SKM-1 treated with dmso at 0.1 percent for 144 hours (cell line): ENCODE measurements around the gene BAIAP2L1.
"Not testable (repeated sequence)": the region's sequence is repeated elsewhere in the genome, so short reads cannot be mapped to it uniquely, and the experiment has no call there.

Source experiments
- DNase-seq: peaks from one replicate; lab custom pipeline; 2025; ENCODE audit not compliant: unreplicated experiment; lab: John Stamatoyannopoulos, UW

Gene BAIAP2L1

DNA sequence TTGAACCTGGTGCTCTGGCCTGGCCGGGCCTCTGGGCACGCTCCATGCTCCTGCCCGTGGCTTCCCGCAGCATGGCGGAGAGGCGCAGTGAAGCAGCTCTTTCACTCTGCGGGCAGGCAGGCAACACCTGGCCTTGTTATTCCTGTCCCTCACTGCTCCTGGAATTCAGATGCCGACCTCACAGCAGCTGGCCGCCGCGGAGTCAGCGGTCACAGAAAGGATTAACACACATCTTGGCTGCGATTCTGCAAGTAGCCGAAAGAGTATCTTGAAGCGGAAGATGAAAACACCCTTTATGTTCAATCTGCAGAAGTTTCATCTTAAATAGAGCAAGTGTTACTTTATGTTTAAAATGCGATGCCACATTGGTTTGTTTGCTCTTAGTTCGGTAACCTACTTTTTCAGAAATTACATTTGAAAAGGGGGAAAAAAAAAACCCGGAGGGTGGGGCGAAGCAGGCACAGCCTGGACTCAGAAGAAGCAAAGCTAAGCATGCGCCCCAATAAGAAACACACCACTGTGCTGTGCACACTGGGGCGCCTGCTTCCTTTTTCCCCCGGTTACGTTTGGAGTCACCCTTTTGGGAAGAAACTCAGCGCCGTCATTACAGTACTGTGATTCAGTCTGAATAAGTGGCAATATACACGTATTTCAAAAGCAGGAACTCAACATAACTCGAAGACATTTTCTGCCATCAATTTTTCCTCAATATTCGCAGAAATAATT is 77.1 kb downstream of the BAIAP2L1 start:
- no peak for DNase-seq

DNA sequence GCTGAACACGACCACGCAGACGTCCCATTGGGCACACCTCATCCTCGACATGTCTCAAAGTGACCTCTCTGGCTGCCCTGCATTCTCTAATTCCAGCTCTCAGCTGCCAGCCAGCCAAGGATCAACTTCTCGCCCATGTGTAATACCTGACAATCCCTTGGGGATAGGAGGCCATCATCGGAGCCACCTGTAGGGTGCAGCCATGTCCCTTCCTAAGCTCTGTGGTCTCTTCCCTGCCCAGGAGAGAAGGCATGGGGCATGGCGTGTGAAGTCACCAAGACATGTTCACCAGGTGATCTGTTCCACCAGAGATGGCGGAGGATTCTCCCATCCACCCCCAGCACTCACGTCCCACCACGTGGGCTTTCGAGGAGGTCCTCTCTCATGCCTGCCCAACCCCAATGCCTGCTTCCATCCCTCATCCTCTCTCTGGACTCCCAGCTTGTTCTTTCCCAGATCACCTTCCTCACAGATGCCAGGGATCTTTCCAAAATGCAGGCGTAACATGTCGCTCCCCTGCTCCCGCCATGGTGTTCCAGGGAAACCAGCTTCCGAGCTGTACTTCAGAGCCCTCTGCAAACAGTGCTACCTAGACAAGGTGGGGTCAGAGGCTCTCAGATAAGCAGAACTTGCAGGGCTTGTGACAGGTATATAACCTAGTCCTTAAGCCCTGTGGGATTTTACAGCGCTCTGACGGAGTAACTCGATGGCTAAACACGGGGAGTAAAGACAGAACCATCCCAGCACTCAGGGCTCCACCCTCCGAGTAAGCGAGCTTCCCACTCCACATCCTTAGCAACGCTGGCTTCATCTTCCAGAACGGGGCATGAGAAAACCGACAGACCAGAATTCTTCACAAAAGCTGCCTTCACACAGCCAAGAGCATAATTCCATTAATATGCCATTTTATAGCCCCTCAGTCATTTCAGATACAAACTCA is 78.3 kb downstream of the BAIAP2L1 start:
- DNase-seq: no peak

DNA sequence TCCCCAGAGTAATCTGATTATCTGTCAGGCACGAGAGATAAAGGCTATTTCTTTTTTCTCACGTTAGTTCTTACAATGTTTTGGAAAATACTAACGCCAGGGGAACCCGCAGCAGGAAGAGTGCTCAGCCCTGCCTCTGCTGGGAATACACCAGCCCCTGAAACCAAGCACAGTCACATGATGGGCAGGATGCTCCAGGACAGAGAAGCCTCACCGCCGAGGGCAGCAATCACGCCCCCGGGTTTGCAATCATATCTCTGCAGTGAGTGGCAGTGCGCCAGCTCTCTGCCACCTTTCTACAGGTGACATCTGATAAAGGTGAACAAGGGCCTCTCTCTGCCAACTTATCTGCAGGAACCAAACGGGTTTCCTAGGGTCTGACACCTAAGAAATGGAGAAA is 79.6 kb downstream of the BAIAP2L1 start:
- no peak for DNase-seq

DNA sequence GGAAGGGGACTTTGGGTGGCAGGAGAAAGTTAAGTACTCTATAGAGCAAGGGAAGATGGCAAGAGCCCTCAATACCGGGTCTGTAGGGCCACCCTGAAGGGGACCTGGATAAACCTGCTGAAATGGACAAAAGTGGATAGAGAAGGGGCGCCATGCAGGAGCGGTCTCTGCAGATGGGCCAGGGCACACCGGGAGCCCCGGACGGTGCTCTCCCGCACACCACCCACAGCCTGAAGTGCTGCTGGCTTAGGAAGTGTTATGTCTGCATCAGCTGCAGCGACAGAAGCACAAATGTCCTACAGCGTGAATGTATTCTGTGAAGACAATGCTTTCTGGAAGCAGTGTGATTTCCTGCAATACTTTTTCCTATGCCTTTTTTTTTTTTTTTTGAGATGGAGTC is 81.7 kb downstream of the BAIAP2L1 start:
- DNase-seq: no peak

DNA sequence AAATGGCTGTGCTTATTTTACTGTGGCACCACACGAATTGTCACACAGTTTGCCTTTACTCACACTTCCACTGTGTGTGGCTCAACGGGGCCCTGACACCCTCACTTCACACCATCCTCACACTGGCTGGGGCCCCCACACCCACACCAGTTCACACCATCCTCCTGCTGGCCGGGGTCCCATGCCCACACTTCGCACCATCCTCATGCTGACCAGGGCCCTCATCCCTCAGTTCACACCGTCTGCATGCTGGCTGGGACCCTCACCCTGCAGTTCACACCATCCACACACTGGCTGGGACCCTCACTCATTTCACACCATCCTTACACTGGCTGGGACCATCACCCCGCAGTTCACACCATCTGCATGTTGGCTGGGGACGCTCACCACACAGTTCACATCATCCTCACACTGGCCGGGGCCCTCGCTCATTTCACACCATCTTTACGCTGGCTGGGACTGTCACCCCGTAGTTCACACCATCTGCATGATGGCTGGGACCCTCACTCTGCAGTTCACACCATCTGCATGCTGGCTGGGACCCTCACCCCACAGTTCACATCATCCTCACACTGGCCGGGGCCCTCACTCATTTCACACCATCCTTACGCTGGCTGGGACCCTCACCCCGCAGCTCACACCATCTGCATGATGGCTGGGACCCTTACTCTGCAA is 83.4 kb downstream of the BAIAP2L1 start:
- no peak for DNase-seq

DNA sequence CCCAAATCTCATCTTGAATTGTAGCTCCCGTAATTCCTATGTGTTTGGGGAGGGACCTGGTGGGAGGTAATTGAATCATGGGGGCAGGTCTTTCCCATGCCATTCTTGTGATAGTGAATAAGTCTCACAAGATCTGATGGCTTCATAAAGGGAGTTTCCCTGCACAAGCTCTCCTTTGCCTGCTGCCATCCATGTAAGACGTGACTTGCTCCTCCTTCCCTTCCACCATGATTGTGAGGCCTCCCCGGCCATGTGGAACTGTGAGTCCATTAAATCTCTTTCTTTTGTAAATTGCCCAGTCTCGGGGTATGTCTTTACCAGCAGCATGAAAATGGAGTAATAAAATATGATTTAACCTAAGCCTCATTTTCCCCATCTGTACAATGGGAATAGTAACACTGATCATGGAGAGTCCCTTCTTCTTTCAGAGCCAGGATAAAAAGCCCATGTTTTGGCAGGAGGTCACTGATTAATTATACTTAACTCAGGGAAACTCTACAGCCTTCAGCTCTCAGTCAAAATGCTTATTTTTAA is 84.8 kb downstream of the BAIAP2L1 start:
- not testable (repeated sequence) for DNase-seq

DNA sequence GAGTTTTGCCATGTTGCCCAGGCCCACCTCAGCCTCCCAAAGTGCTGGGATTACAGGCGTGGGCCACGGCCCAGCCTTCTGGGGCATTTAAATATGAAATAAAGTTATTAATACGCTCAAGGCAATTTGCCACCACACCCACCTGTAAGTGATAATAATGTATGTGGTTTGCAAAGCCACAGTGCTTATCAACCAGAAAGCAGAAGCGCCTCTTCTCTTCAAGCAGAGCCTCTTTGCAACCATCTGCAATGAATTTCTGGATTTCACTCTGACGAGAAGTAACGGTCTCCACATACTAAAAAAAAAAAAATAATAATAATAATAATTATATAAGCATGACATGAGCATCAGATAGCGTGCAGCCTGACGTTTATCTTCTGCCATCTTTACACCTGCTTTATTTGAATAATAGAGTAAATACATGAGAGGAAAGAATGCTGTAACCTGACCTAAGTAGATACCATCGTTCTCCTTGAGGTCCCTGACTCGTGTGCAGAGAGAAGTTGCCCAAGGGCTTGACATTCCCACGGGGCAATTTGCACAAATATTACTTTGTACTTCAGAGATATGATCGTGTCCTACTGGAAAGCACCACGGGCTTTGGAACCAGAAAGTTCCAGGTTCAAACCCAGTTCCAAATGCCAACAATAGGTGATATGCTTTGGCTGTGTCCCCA is 85.4 kb downstream of the BAIAP2L1 start:
- DNase-seq: no peak

DNA sequence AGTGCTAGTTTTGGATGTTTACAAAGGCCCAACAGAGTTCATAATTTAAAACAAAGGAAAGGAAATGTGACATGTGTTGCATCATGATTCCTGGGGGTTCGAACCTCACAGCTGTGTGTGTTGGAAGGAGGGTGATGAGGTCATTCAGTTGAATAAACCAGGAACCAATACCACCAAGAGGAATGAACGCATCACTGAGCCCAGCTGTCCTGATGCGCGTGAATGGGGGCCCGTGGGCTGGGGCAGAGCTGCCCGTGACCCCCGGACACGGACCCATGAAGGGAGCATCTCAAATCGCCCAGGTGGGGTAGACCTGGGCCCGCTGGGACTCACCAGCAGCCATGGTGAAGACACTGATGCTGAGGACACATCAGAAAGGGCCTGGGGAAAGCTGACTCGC is 86.4 kb downstream of the BAIAP2L1 start:
- DNase-seq: no peak

DNA sequence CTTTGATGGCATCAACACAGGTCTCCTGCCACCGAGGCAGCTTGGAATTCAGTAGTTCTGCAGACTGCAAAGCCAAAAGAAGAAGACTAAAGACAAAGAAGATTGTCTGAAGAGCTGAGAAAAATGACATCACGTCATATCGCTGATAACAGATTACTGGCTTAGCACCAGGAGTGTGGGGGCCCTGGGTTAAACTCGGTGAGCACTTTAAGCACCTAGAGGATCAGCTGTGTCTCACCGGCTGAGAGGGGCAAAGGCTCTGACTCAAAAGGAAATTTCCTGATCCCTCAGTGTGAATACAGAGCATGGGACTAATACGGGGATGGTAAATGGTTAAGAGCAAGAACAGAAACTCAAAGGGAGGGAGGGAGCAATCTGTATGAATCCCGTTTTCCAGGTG is 88.7 kb downstream of the BAIAP2L1 start:
- DNase-seq: no peak

DNA sequence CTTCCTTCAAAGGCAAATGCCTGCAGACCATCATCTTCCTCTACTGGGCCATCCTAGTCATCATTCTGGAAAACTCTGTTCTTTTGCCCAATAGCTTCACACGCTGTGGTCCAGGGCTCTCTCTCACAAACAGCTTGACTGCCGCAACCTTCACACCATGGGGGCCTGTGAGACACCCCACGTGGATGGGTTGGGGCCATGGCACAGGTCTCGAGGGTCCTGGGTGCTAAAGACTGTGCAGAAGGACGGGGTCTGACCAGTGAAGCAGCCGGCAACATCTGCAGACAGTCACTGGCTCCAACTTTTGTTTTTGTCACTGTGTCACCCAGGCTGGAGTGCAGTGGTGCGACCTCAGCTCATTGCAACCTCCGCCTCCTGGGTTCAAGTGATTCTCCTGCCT is 91.3 kb downstream of the BAIAP2L1 start:
- no peak for DNase-seq

DNA sequence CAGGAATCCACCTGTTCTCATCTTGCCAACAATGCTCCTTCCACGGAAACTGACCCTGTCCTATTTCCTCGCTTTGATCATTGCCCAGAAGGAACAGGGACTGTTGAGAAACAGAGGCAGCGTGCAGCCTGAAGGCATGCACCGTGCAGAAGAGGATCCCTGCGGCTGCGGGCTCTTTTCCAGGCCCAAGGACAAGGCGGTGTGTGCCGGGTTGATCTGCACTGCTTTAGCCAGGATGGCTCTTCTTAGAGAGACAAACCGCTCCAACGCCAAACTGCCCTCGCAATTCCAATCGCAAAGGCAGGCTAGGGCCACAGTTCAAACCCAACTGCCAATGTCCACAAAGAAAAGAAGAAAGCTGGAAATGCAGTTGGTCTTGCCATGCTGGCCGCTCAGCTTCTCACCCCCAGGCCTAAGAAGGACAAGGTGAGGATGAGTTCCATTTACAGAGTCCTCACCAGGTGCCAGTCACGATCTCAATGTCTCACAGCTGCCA is 92.9 kb downstream of the BAIAP2L1 start:
- DNase-seq: no peak

DNA sequence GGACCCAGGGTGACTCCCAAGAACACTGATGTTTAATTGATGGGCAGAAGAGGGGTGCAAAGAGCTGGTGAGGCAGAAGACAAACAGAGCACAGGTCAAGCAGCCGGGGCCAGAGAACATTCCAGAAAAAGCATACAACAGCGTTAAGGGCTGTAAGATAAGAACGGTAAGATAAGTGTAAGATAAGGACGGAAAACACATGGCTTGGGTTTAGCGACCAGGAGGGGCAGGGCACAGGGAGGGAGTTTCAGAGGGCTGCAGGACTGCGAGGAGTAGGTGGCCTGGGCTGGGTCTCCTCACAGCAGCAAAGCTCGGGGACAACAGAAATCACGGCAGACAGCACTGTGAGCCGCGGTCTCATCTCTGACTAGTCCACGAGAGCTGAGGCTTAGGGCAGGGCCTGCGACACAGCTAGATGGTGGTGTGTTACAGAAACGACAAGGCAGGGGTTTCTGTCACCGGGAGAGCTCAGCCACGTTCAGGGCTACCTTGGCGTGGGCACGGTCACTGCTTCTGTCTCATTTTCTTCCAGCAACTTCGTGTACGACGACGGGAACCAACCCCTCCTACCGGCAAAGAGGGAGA is 94.8 kb downstream of the BAIAP2L1 start:
- DNase-seq: no peak

DNA sequence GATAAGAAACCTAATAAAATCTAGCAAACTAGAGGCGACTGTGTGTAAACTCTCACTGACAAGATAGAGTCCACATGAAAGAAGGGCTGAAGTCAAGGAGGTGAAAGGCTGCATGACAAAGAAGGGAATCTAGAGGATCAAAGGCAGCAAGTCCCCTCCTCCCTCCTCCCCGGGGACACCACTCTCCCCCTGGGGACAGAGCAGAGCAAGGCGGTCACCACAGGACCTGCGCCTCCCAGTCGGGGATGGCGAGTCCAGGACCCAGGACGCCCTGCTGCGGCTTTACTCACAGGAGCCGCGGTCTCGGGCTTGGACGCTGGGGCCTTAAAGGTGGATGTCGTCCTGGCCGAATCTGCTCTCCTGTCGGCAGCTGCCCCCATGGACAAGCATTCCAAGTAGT is 97.0 kb downstream of the BAIAP2L1 start:
- DNase-seq: no peak

DNA sequence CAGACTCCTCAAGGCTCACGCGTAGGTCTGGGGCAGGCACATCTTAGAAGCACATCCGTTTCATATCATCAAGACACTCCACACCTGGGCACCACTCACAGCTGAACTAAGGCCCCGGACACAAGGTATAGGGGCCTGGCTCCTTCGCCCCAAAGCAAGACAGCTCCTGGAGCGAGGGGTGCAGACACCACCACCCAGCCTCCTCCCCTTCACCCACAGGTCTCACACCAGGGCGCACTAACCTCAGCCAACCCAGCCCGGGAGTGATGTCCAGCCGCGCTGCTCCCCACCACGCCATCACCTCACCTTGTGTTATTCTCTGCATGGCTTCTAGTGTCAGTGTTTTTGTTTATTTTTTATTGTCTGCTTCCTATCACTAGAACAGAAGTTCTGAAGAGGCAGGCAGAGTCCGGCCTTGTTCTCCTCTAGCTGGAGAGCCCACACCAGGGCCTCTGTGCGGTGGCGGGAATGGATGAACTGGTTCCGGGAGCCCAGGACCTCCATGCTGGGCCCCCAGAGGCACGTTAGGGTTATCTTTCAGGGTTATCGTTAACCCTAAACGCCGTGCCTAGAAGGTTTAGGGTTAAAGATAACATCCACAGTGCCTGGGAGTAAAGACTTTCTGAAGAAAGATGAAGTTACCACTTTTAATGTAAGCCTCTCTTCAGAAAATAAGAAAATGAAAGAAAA is 97.6 kb downstream of the BAIAP2L1 start:
- no peak for DNase-seq

DNA sequence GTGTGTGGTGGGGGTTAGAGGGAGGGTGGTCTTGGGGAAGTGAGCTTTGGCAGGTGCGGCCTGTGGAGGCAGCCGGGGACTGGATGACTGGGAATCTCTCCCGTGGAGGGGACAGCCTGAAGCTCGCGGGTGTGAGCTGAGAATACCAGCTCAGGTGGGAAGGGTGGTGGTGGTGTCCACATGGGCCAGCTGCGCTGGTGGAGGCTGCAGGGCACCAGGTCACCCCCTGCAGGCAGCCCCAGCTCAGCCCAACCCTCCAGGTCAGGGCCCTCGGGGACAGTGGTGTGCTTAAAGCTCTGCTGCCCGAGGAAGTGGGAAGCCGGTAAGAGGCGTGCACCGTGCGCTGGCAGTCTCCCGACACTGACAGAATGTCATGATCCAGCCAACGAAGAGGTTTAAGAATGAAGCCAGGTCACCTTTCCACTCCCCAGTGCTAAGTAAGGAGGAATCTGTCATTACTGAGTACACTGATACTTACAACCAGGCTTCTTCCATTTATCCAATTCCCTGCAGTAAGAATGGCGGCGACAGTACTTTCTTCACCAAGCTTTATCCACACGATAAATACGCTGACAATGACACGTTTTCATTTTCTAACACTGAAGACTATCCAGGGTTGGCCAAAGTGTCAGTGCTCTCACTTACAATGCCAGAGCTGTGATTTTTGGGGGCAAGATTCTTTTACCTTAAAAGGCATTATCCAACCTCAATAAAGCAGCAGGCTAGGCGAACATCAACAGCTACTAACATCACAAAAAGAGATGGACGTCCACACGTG is 99.0 kb downstream of the BAIAP2L1 start:
- DNase-seq: no peak

DNA sequence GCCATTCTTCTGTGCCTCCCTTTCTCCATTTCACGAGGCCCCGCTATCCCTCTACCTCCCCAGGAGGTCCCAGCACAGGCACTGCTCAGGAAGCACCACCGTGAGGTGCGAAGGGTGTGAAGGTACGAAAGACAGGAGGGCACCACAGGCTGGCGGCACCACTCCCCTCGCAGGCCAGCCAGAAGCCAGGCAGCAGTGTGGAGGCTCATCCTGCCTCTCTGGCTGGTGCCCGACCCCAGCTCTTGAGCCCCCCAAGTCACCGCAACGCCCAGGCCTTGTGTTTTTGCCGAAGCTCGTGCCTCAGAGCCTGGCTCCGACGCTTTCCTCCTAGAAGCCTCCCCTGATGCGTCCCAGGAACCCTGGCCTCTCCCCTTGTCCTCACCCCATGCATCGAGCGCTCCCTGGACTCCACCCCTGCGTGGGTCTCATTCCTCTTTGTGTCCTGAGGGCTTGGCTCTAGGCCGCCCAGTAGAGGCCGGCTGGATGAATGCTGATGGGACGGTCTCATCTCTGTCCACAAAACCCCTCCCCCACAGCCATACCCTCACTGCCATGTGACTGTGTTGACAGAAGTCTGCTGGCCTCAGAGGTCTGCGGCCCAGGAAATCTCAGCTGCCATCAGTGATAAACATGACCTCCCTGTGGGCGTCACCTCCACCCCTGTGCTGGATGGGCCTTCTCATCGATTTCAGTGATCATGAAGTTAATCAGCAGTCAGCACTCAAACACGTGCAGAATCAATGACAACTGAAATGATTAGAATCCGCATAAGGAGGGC is 100.1 kb downstream of the BAIAP2L1 start:
- DNase-seq: no peak

DNA sequence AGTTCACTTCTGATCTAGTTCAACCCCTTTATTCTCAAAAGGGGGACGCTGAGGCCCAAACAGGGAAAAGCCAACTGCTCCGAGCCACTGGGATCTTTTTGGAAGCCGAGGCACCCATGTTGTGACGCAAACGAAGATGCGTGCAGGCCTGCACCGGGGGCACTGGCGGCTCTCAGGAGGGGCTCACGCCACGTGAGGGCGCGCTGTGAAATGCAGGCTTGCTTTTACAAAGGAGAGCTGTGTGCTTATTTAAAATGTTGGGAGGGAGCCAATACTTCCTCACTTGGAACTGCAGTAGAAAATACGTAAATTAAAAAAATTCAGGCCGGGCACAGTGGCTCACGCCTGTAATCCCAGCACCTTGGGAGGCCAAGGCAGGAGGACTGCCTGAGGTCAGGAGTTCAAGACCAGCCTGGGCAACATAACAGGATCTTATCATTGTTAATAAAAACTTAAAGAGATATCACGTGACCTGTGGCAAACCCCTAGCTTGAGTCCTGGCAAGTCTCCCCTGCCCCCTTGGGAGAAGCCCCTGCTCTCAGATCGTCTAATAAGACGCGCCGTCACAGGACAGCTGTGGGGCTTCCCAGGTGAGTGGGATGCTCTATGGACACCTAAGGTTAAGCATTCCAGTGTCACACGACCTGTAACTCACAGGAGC is 103.1 kb downstream of the BAIAP2L1 start:
- DNase-seq: no peak

DNA sequence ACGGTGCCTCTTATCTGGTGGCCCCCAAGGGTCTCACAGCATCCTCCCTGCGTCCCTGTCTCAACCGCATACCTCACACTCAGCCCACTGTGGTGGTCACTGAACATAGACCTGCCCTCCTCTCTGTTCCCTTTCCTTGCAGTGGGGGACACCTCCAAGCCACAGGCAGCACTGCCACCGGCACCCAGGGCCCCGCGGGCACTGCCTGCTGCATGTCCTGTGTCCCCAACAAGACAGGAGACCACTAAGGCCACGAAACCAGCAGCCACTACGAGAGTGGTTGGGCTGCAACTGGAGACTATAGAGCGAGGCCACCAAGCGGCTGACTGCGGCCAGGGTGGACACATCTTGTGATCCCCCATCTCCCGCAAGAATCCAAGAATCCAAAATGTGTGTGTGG is 104.1 kb downstream of the BAIAP2L1 start:
- no peak for DNase-seq
